ENCODE data around the gene EXPH5. TPM values are rescaled to one million over a fixed set of nuclear protein-coding genes. Genes with fewer than 3 reads are reported as not detected.
A peak's percentile ranks its signal among the peaks of the same experiment; 100 is the strongest.

The EXPH5 gene
- total RNA-seq, 1 experiment from 2014 or later = 13.5 TPM

DNA sequence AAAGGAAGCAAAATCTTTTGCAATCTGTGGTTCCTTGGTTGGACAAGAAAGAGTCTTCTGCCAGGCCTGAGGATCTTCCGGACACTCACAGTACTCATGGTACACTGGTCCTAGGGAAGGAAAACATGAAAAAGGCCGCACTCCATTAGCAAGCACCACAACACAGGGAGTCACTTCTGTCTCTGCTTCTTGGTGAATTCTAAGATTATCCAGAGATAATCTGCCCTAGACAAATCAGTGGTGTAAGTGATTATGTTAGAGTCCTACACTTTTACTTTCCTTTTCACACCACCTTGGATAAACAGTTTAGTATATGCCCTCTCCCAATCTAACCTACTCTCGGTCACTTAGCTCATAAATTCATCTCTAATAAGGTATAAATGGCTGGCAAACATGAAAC is 107.2 kb downstream of the EXPH5 start:
- H3K9me2 ChIP-seq (replicated peaks; ENCODE audit: low read length) = no peaks in the 10 kb centered on the region
- H3K79me2 ChIP-seq (ENCODE audit: low read length) = no peaks in the 10 kb centered on the region
- H4K20me1 ChIP-seq (ENCODE audit: low read length) = no peaks in the 10 kb centered on the region
- TF ChIP-seq EZH2 (IDR thresholded peaks at IDR 0.05; ENCODE audit: low read length, unreplicated experiment) (no peak), EZH2phosphoT487 (IDR thresholded peaks at IDR 0.05; ENCODE audit: borderline replicate concordance, low read length) (no peak)
- TF ChIP-seq, protein P1, sequence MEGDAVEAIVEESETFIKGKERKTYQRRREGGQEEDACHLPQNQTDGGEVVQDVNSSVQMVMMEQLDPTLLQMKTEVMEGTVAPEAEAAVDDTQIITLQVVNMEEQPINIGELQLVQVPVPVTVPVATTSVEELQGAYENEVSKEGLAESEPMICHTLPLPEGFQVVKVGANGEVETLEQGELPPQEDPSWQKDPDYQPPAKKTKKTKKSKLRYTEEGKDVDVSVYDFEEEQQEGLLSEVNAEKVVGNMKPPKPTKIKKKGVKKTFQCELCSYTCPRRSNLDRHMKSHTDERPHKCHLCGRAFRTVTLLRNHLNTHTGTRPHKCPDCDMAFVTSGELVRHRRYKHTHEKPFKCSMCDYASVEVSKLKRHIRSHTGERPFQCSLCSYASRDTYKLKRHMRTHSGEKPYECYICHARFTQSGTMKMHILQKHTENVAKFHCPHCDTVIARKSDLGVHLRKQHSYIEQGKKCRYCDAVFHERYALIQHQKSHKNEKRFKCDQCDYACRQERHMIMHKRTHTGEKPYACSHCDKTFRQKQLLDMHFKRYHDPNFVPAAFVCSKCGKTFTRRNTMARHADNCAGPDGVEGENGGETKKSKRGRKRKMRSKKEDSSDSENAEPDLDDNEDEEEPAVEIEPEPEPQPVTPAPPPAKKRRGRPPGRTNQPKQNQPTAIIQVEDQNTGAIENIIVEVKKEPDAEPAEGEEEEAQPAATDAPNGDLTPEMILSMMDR (conservative IDR thresholded peaks at IDR 0.05; ENCODE audit: low read depth, low read length) = no peak
- H3F3A ChIP-seq (ENCODE audit: low read length, unreplicated experiment) = no peaks in the 10 kb centered on the region
- no peak overlapping the region for H3K4me2 ChIP-seq (ENCODE audit: low read length)
- H3K9ac ChIP-seq (ENCODE audit: low read length) = no peak overlapping the region
- POLR2A ChIA-PET (ENCODE audit: unreplicated experiment) = no interaction called here
- BruUV-seq (replicated peaks) = no TSS peak
- H3K4me3 ChIP-seq (ENCODE audit: low read length) = no peak overlapping the region
- no peaks in the 10 kb centered on the region for H3K4me1 ChIP-seq (ENCODE audit: insufficient read depth, low read length)
- H3K27me3 ChIP-seq (ENCODE audit: low read length) = no peaks in the 10 kb centered on the region
- peaks cover 3% of the 10 kb centered on the region; the same call in 1 of the 2 replicates for H3K36me3 ChIP-seq (ENCODE audit: low read depth, low read length)
- ATAC-seq = no peak
- CTCF ChIA-PET = no interaction called here
- no peak overlapping the region for H2AFZ ChIP-seq (ENCODE audit: low read length)
- no peak overlapping the region for H3K27ac ChIP-seq (ENCODE audit: low read length)
- no peak for DNase-seq
- intact Hi-C loops (cut with micrococcal nuclease) = no loop called here
- no peaks in the 10 kb centered on the region for H3K9me3 ChIP-seq (ENCODE audit: low read length)

- Histone ChIP-seq H3K27ac (ENCODE audit: low read length) (no peak overlapping the region), H3F3A (ENCODE audit: low read length, unreplicated experiment) (no peaks in the 10 kb centered on the region), H3K4me1 (ENCODE audit: insufficient read depth, low read length) (no peaks in the 10 kb centered on the region), H3K27me3 (ENCODE audit: low read length) (no peaks in the 10 kb centered on the region), H3K9ac (ENCODE audit: low read length) (no peak overlapping the region), H2AFZ (ENCODE audit: low read length) (no peak overlapping the region), H3K4me3 (ENCODE audit: low read length) (no peak overlapping the region), H4K20me1 (ENCODE audit: low read length) (no peaks in the 10 kb centered on the region), H3K9me3 (ENCODE audit: low read length) (no peaks in the 10 kb centered on the region), H3K36me3 (ENCODE audit: low read depth, low read length) (peaks cover 8% of the 10 kb centered on the region; the same call in 1 of the 2 replicates), H3K9me2 (replicated peaks; ENCODE audit: low read length) (no peaks in the 10 kb centered on the region), H3K4me2 (ENCODE audit: low read length) (no peak overlapping the region), H3K79me2 (ENCODE audit: low read length) (no peaks in the 10 kb centered on the region)
- ATAC-seq = peak; percentile 90
- peak; percentile 58 for DNase-seq
- CTCF ChIA-PET = no interaction called here
- intact Hi-C loops (cut with micrococcal nuclease) = no loop called here
- no peak for TF ChIP-seq EZH2phosphoT487 (IDR thresholded peaks at IDR 0.05; ENCODE audit: borderline replicate concordance, low read length)
- TF ChIP-seq, protein P1 (conservative IDR thresholded peaks at IDR 0.05; ENCODE audit: low read depth, low read length) = no peak
- no peak for TF ChIP-seq EZH2 (IDR thresholded peaks at IDR 0.05; ENCODE audit: low read length, unreplicated experiment)
- POLR2A ChIA-PET (ENCODE audit: unreplicated experiment) = no interaction called here
- BruUV-seq (replicated peaks) = no TSS peak
These were observed 110.4 kb downstream of the EXPH5 start for GRCh38 chr11:108483163-108483562.

DNA sequence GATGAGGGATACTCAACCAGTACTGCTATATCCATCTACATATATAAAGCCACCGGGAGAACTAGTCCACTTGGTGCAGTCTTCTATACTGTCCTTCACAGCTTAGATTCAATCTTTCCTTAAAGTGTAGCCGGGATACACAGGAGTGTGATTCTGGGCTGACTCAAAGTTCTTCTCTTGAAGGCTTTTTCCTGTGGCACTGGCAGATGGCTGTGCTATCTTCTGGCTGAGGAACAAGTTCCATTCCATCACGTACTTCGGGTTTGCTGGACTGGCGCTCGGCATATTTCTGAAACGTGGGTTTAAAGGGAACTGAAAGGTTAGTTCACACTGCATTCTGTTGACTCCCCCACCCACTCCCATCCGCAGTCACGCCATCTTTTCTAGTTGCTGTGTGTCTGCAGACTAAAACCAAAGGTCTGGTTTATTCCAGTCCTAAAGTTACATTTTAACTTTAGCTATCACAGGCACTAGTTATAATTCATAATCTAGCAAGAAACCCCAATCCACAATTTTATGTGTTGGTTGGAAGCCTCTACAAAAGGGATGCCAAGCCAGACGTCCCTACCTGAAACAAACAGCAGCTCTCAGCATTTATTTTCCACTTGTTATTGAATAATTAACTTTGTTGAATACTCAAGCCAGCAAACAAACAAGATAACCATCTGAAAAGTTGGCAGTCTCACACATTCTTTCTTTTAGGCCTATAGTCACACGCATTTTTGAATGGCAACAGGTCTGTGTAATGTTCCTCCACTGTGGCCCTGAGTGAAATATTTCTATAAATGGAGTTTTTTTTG is 118.7 kb downstream of the EXPH5 start:
- no TSS peak for BruUV-seq (replicated peaks)
- TF ChIP-seq, protein P1 (conservative IDR thresholded peaks at IDR 0.05; ENCODE audit: low read depth, low read length) = no peak
- TF ChIP-seq EZH2 (IDR thresholded peaks at IDR 0.05; ENCODE audit: low read length, unreplicated experiment) = no peak
- H4K20me1 ChIP-seq (ENCODE audit: low read length) = no peaks in the 10 kb centered on the region
- CTCF ChIA-PET = no interaction called here
- intact Hi-C loops (cut with micrococcal nuclease) = no loop called here
- no peak overlapping the region for H3K9ac ChIP-seq (ENCODE audit: low read length)
- no peak overlapping the region for H3K4me2 ChIP-seq (ENCODE audit: low read length)
- H3K79me2 ChIP-seq (ENCODE audit: low read length) = no peaks in the 10 kb centered on the region
- H3K27ac ChIP-seq (ENCODE audit: low read length) = no peak overlapping the region
- H3K4me1 ChIP-seq (ENCODE audit: insufficient read depth, low read length) = no peaks in the 10 kb centered on the region
- no peaks in the 10 kb centered on the region for H3K27me3 ChIP-seq (ENCODE audit: low read length)
- H3K9me3 ChIP-seq (ENCODE audit: low read length) = no peaks in the 10 kb centered on the region
- POLR2A ChIA-PET (ENCODE audit: unreplicated experiment) = no interaction called here
- no peak for DNase-seq
- ATAC-seq = no peak
- H3K9me2 ChIP-seq (replicated peaks; ENCODE audit: low read length) = no peaks in the 10 kb centered on the region
- peaks cover 8% of the 10 kb centered on the region; the same call in 1 of the 2 replicates for H3K36me3 ChIP-seq (ENCODE audit: low read depth, low read length)
- no peak overlapping the region for H2AFZ ChIP-seq (ENCODE audit: low read length)
- no peaks in the 10 kb centered on the region for H3F3A ChIP-seq (ENCODE audit: low read length, unreplicated experiment)
- no peak overlapping the region for H3K4me3 ChIP-seq (ENCODE audit: low read length)
